Small intestine (tissue), 7 donors: ENCODE results near the gene LAS1L. TPM values are rescaled to one million over a fixed set of nuclear protein-coding genes. Genes with fewer than 3 reads are reported as not detected.
"Not testable (repeated sequence)": the region's sequence is repeated elsewhere in the genome, so short reads cannot be mapped to it uniquely, and the experiment has no call there.

Source experiments
- DNase-seq, 2 donors: peaks; one replicate each; pipeline versions ENCODE4 v3.0.0 to v3.0.0-alpha.2; 2013
- FAIRE-seq: peaks from 2 replicates; lab custom pipeline; 2012; peaks lifted over from hg19 to GRCh38; lab: Jason Lieb, UNC
- H3K27ac ChIP-seq, 3 donors: one replicate each; pipeline ENCODE4 v1.5.1; 2013; ENCODE audit warnings: low read length in 2 of 3, mild to moderate bottlenecking in 2 of 3, control low read depth in 1 of 3, inconsistent platforms in 1 of 3, low read depth in 1 of 3, moderate library complexity in 1 of 3
- H3K27me3 ChIP-seq, 3 donors: one replicate each; pipeline ENCODE4 v1.6.1; 2013; ENCODE audit warnings: low read length in 3 of 3, inconsistent platforms in 1 of 3; ENCODE audit not compliant: control insufficient read depth in 3 of 3, insufficient read depth in 3 of 3
- H3K36me3 ChIP-seq, 3 donors: one replicate each; pipeline ENCODE4 v1.6.1; 2013; ENCODE audit warnings: low read length in 3 of 3, inconsistent platforms in 1 of 3, low read depth in 1 of 3, mild to moderate bottlenecking in 1 of 3, moderate library complexity in 1 of 3; ENCODE audit not compliant: control insufficient read depth in 3 of 3, insufficient read depth in 2 of 3
- H3K4me1 ChIP-seq, 3 donors: one replicate each; pipeline ENCODE4 v1.6.1; 2013; ENCODE audit warnings: low read length in 2 of 3, inconsistent platforms in 1 of 3, low read depth in 1 of 3, mild to moderate bottlenecking in 1 of 3, moderate library complexity in 1 of 3; ENCODE audit not compliant: control insufficient read depth in 3 of 3, insufficient read depth in 2 of 3
- H3K4me3 ChIP-seq, 3 donors: one replicate each; pipeline ENCODE4 v1.5.1; 2013; ENCODE audit warnings: low read length in 3 of 3, control low read depth in 1 of 3, inconsistent platforms in 1 of 3, low read depth in 1 of 3, mild to moderate bottlenecking in 1 of 3, moderate library complexity in 1 of 3
- H3K9me3 ChIP-seq, 2 donors: one replicate each; pipeline ENCODE4 v1.6.1; 2013; ENCODE audit warnings: low read depth in 1 of 2, low read length in 1 of 2; ENCODE audit not compliant: control insufficient read depth in 2 of 2, insufficient read depth in 1 of 2
- WGBS, 3 donors: extraction: QIAGEN DNeasy Blood & Tissue Kit; methylation state at CpG; one replicate each; pipeline ENCODE4 v1.1.7; 2013; 5-methylcytosine and 5-hydroxymethylcytosine counted together
- polyA plus RNA-seq, 4 donors: library from polyadenylated mRNA; stranded (reverse) in 3 of 4; unstranded in 1 of 4; fragments of 200-250 nt in 3 of 4; fragments of 120-200 nt in 1 of 4; gene quantifications; one replicate each; pipeline versions ENCODE4 v1.2.1 to v1.2.3, GENCODE V29; 2013
- donor health status: healthy with polysubstance abuse.
- donor health status: control.
- donor health status: control.
- donor health status: Bipolar disorder and iron deficiency.
- donor health status: healthy.

The LAS1L gene
- polyA plus RNA-seq, 4 donors = 7.6 to 26.3 (median 15.0) TPM

DNA sequence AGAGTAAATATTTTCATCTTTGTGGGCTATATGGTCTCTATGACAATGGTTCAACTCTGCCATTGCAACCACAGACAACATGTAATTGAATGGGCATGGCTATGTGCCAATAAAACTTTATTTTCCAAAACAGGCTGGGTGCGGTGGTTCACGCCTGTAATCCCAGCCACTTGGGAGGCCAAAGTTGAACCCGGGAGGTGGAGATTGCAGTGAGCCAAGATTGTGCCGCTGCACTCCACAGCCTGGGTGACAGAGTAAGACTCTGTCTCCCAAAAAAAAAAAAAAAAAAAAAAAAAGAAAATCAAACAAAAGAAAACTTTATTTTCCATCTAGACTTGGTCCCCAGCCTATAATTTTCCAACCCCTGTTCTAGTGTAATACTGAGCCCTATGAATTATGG, 38.4 kb upstream of the LAS1L start:
- Histone ChIP-seq H3K36me3 (no peaks in the 10 kb centered on the region), H3K27me3 (no peaks in the 10 kb centered on the region), H3K27ac (no peak overlapping the region), H3K4me1 (no peaks in the 10 kb centered on the region), H3K4me3 (no peak overlapping the region), H3K9me3 (no peaks in the 10 kb centered on the region)
- 64 to 91% (median 78%) methylated on average over 3 to 4 of the region's 4 CpGs for WGBS, 3 donors
- FAIRE-seq (no peak), DNase-seq (no peak)

DNA sequence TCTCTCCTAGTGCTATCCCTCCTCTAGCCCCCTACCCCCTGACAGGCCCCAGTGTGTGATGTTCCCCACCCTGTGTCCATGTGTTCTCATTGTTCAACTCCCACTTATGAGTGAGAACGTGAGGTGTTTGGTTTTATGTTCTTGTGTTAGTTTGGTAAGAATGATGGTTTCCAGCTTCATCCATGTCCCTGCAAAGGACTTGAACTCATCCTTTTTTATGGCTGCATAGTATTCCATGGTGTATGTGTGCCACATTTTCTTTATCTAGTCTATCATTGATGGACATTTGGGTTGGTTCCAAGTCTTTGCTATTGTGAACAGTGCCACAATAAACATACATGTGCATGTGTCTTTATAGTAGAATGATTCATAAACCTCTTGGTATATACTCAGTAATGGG, 28.3 kb upstream of the LAS1L start:
- H3K36me3 ChIP-seq, H3K9me3 ChIP-seq, H3K4me3 ChIP-seq, H3K27me3 ChIP-seq, H3K27ac ChIP-seq, H3K4me1 ChIP-seq, FAIRE-seq, DNase-seq: not testable (repeated sequence)
- WGBS, 3 donors = 71 to 92% (median 79%) methylated on average over 1 of the region's 1 CpG

DNA sequence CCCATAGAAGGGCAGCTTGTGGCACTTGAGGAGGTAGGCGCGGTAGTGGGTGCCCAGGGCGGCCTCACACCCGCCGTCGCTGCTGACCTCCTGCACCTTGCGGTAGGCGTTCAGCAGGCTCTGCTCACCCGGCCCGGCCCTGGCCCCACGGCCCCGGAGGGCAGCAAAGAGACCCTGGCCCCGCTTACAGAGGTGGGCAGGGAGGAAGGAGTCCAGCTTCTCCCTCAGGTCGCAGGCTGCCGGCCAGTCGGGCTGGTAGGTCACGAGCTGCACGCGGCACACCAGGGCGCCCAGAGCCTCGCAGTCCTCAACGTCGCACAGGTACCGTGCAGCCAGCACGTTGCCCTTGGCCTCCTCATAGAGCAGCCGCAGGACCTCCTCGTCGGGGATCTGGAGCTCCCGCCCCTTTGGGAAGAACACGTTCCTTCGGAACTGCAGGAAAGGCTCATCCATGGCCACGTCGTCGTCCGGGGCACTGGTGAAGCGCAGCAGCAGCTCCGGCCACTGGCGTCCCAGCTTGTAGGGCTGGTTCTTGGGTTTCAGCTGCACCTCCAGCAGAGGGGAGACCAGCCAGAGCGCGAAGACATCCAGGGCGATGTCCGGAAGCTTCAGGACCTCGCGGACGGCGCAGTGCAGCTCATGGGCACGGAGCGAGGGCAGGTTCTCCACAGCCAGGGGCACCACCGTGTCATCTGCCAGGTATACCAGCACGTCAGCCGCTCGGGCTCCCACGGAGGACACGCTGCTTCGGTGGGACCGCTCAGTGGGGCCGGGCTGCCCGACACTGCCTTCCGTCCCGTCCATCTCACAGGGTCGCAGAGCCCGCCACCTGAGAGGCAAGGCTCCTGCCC, 17.1 kb upstream of the LAS1L start:
- WGBS, 3 donors = 92 to 94% (median 94%) methylated on average over 37 to 62 of the region's 62 CpGs
- DNase-seq (no peak), FAIRE-seq (no peak)

DNA sequence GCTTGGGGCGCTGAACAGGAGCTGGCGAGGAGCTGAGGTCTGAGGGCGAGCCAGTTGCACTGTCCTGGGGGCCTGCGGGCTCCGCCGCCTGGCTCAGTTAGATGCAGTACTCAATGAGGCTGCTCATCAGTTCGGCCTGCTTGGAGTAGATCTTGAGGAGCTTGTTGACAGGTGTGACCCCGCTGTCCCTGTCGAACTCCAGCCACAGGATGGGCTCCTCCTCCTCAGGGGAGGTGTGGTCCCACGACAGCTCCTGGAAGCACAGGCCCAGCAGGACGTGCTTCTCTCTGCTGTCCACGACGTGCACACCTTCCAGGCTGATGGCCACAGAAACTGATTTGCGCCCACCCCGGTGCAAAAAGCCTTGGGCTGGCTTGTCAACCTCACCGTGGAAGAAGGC, 16.5 kb upstream of the LAS1L start:
- no peaks in the 10 kb centered on the region for H3K9me3 ChIP-seq
- FAIRE-seq (no peak), DNase-seq (no peak)
- H3K27me3 ChIP-seq = no peaks in the 10 kb centered on the region
- no peaks in the 10 kb centered on the region for H3K4me1 ChIP-seq
- H3K36me3 ChIP-seq = no peaks in the 10 kb centered on the region
- 83 to 86% (median 84%) methylated on average over 14 to 16 of the region's 16 CpGs for WGBS, 3 donors
- H3K27ac ChIP-seq = no peak overlapping the region
- no peak overlapping the region for H3K4me3 ChIP-seq

More for the DNA sequence above, 17.1 kb upstream of the LAS1L start:
- Histone ChIP-seq H3K4me3 (no peak overlapping the region), H3K4me1 (no peaks in the 10 kb centered on the region), H3K9me3 (no peaks in the 10 kb centered on the region), H3K27me3 (no peaks in the 10 kb centered on the region), H3K27ac (no peak overlapping the region), H3K36me3 (no peaks in the 10 kb centered on the region)

DNA sequence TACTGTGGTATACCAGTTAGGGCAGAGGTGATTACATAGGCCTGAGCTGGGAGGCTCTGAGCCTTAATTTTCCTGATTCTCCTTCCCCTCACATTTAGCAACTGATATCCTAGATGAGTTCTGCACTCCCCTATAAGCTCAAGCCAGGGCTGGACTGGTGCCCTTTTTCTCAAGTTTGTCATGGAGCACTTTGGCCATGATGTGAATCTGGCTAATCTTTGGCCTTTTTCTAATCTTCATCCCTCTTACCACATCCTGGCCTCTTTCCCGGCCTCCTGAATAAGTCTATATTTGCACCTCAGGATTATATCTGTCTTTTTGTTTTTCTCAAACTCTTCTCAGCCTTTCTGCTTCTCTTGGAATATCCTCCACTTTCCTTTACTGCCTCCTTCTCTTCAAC, 10.9 kb upstream of the LAS1L start:
- DNase-seq (no peak), FAIRE-seq (no peak)
- 71 to 79% (median 72%) methylated on average over 1 of the region's 1 CpG for WGBS, 3 donors
- Histone ChIP-seq H3K9me3 (no peaks in the 10 kb centered on the region), H3K4me1 (no peaks in the 10 kb centered on the region), H3K4me3 (no peak overlapping the region), H3K27ac (no peak overlapping the region), H3K36me3 (no peaks in the 10 kb centered on the region), H3K27me3 (no peaks in the 10 kb centered on the region)

DNA sequence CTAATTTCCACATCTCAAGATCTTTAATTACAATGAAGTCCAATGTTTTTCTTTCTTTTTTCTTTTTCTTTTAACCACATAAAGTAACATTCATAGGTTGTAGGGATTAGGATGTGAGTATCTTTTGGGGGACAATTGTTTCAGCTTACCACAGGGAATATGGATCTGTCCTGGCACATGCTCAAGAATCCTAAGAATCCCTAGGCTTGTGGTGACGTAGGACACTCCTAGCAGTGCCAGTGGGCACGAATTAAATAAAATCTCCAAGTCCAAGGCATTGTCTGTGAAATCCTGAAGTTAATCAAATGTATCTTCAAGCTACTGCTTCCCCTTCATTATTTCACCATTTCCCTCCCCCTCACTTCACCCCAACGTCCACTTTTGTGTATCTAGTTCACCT, 2.6 kb upstream of the LAS1L start:
- no peak for FAIRE-seq
- H3K4me1 ChIP-seq = peaks cover 0 to 4% (median 1%) of the 10 kb centered on the region in 3 donors
- no peak for DNase-seq
- H3K9me3 ChIP-seq = no peaks in the 10 kb centered on the region
- H3K27me3 ChIP-seq = no peaks in the 10 kb centered on the region
- WGBS, 3 donors = 41 to 62% (median 57%) methylated on average over 3 of the region's 3 CpGs
- no peak overlapping the region for H3K27ac ChIP-seq
- H3K36me3 ChIP-seq = peaks cover 0 to 1% (median 0%) of the 10 kb centered on the region in 3 donors
- H3K4me3 ChIP-seq = no peak overlapping the region

DNA sequence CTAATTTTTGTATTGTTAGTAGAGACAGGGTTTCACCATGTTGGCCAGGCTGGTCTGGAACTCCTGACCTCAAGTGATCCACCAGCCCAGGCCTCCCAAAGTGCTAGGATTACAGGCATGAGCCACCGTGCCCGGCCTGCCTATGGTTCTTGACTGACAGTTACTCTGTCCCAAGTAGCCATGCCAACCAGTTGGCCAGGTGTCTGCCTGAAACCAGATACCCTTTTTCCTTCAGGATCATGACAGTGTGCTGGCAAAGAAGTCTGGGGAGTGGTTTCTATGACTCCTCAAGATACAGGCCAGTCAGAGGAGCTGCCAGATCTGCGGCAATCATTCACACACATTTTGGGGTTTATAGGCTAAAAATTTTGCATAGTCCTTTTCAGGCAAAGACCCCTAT, 1.7 kb upstream of the LAS1L start:
- no peak for FAIRE-seq
- WGBS, 3 donors = 90 to 96% (median 95%) methylated on average over 3 of the region's 3 CpGs
- peaks cover 0 to 4% (median 1%) of the 10 kb centered on the region in 3 donors for H3K4me1 ChIP-seq

GRCh38 chrX:65532016-65532415, 2.6 kb downstream of the LAS1L start:
- Histone ChIP-seq H3K4me1 (peaks cover 0 to 4% (median 1%) of the 10 kb centered on the region in 3 donors), H3K4me3 (no peak overlapping the region), H3K27me3 (no peaks in the 10 kb centered on the region), H3K9me3 (no peaks in the 10 kb centered on the region), H3K27ac (no peak overlapping the region), H3K36me3 (peaks cover 0 to 25% (median 3%) of the 10 kb centered on the region in 3 donors)
- FAIRE-seq (no peak), DNase-seq (no peak)
- 76 to 92% (median 89%) methylated on average over 3 of the region's 3 CpGs for WGBS, 3 donors

More for the DNA sequence above, 1.7 kb upstream of the LAS1L start:
- peaks cover 0 to 5% (median 0%) of the 10 kb centered on the region in 3 donors for H3K36me3 ChIP-seq
- no peak overlapping the region for H3K4me3 ChIP-seq
- no peak for DNase-seq
- H3K27ac ChIP-seq = no peak overlapping the region
- no peaks in the 10 kb centered on the region for H3K27me3 ChIP-seq
- no peaks in the 10 kb centered on the region for H3K9me3 ChIP-seq
